Mucosa of rectum (tissue), 2 donors: ENCODE results near the gene SGIP1.

Experiments used
- H3K27ac ChIP-seq, 2 donors: one replicate each; pipeline ENCODE4 v1.7.0; 2013; ENCODE audit warnings: inconsistent platforms in 2 of 2, low read depth in 2 of 2, low read length in 2 of 2
- H3K27me3 ChIP-seq, 2 donors: one replicate each; pipeline ENCODE4 v1.7.0; 2013; ENCODE audit warnings: low read length in 2 of 2; ENCODE audit not compliant: control insufficient read depth in 2 of 2, insufficient read depth in 2 of 2
- H3K36me3 ChIP-seq, 2 donors: one replicate each; pipeline ENCODE4 v1.7.0; 2013; ENCODE audit warnings: low read length in 2 of 2; ENCODE audit not compliant: control insufficient read depth in 2 of 2, insufficient read depth in 2 of 2
- H3K4me1 ChIP-seq, 2 donors: one replicate each; pipeline ENCODE4 v1.7.0; 2013; ENCODE audit warnings: low read length in 2 of 2, mild to moderate bottlenecking in 1 of 2; ENCODE audit not compliant: control insufficient read depth in 2 of 2, insufficient read depth in 2 of 2
- H3K4me3 ChIP-seq, 2 donors: one replicate each; pipeline ENCODE4 v1.7.0; 2013; ENCODE audit warnings: low read length in 2 of 2
- H3K9ac ChIP-seq, 2 donors: one replicate each; pipeline ENCODE4 v1.7.0; 2013; ENCODE audit warnings: low read length in 2 of 2, low read depth in 1 of 2, mild to moderate bottlenecking in 1 of 2
- H3K9me3 ChIP-seq, 2 donors: one replicate each; pipeline ENCODE4 v1.7.0; 2013; ENCODE audit warnings: low read length in 2 of 2; ENCODE audit not compliant: control insufficient read depth in 2 of 2
- donor health status: healthy.
- donor health status: Normal muscosa, but diverticular disease.

Gene SGIP1

DNA sequence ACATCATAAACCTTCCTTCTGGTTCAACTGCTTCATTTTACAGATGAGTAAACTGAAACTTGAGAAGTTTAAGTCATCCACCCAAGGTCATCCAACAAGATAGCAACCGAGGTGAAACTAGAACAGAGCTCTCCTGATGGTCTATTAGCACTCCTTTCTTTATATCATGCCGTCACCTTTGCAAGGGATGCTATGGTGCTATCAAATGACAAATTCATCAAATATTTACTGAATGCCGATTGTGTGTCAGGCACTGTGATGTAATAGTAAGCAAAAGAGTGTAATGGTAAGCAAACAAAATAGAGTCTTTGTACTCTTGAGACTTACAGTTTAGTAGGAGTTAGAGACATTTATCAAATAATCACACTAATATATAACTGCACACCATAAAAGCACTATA, 14.0 kb upstream of the SGIP1 start:
- H3K4me1 ChIP-seq: no peaks in the 10 kb centered on the region
- H3K27ac ChIP-seq: no peak overlapping the region
- H3K27me3 ChIP-seq: no peaks in the 10 kb centered on the region
- no peaks in the 10 kb centered on the region for H3K9me3 ChIP-seq
- no peak overlapping the region for H3K9ac ChIP-seq
- no peaks in the 10 kb centered on the region for H3K36me3 ChIP-seq
- H3K4me3 ChIP-seq: no peak overlapping the region

- Histone ChIP-seq H3K4me1 (no peaks in the 10 kb centered on the region), H3K36me3 (no peaks in the 10 kb centered on the region), H3K27ac (no peak overlapping the region), H3K9ac (no peak overlapping the region), H3K9me3 (no peaks in the 10 kb centered on the region), H3K4me3 (no peak overlapping the region), H3K27me3 (no peaks in the 10 kb centered on the region)
Observed at GRCh38 chr1:66520655-66521054, 13.3 kb upstream of the SGIP1 start.

DNA sequence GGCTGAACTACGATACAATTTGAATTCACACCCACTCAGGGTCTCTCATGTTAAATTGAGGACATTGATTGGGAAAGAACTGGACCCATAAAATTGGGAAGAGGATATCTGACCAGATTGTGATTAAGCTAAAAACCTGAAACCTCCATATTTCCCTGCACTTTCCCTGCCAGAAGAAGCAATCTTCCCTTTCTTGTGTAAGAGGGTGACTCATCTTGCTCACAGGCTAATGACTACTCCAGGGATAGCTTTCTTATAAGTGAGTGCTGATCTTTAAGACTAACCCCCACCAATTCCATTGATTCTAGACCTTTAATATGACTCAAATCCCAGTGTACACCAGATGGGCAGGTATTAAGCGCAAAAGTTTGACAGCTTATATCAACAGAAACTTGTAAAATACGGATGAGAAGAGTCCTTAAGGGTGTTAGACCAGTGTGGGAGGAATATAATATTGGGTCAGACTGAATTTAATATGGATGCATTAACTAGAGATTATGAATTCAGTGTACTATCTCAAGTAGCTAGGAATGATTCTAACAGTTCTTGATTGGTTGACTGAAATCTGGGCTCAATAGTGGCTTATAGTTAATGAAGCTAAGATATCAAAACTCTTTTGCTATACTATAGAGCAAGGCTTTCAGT, 12.1 kb upstream of the SGIP1 start:
- Histone ChIP-seq H3K9ac (no peak overlapping the region), H3K36me3 (no peaks in the 10 kb centered on the region), H3K27me3 (no peaks in the 10 kb centered on the region), H3K4me1 (no peaks in the 10 kb centered on the region), H3K27ac (no peak overlapping the region), H3K4me3 (no peak overlapping the region), H3K9me3 (no peaks in the 10 kb centered on the region)

DNA sequence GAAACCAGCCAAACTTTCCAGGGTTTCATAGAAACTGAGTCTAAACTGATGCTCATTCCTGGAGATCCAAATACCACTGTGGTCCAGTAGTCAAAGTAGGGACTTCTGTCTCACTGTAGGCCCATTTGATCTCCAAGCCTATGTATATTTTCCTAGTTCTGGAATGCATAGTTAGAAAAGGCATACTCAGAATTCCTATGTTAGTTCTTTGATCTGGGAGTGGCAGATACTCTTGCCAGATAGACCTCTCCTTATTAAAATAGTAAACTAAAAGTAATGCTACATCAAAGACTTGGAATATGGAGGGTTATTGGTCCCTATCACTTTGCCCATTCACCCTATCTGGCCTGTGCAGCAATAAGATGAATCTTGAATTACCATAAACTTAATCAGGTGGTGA, 10.4 kb upstream of the SGIP1 start:
- Histone ChIP-seq H3K9me3 (no peaks in the 10 kb centered on the region), H3K4me1 (no peaks in the 10 kb centered on the region), H3K4me3 (no peak overlapping the region), H3K36me3 (no peaks in the 10 kb centered on the region), H3K9ac (no peak overlapping the region), H3K27ac (no peak overlapping the region), H3K27me3 (no peaks in the 10 kb centered on the region)

GRCh38 chr1:66525086-66525485, 8.9 kb upstream of the SGIP1 start:
- Histone ChIP-seq H3K9me3 (no peaks in the 10 kb centered on the region), H3K27ac (no peak overlapping the region), H3K4me1 (no peaks in the 10 kb centered on the region), H3K4me3 (no peak overlapping the region), H3K27me3 (no peaks in the 10 kb centered on the region), H3K9ac (no peak overlapping the region), H3K36me3 (no peaks in the 10 kb centered on the region)

DNA sequence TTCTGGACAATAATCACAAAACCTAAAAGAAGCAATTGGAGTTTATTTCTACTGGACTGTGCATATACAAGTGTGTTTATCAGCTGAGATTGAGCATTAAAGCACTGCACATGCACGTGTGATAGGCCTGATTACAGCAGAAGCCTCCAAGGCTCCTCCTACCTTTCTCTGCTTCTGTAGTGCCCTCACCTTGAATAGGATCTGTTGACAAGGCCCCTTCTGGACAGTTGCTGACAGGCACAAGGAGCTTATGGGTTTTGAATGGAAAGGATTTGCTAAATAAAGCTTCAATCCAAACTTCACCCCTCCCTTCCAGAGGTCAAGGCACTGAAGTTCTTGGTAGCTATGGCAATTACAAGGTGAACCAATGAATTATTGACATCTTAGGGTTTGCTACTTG, 7.9 kb upstream of the SGIP1 start:
- H3K9ac ChIP-seq: no peak overlapping the region
- H3K4me3 ChIP-seq: no peak overlapping the region
- H3K9me3 ChIP-seq: no peaks in the 10 kb centered on the region
- H3K4me1 ChIP-seq: no peaks in the 10 kb centered on the region
- no peaks in the 10 kb centered on the region for H3K36me3 ChIP-seq
- H3K27me3 ChIP-seq: no peaks in the 10 kb centered on the region
- H3K27ac ChIP-seq: no peak overlapping the region

DNA sequence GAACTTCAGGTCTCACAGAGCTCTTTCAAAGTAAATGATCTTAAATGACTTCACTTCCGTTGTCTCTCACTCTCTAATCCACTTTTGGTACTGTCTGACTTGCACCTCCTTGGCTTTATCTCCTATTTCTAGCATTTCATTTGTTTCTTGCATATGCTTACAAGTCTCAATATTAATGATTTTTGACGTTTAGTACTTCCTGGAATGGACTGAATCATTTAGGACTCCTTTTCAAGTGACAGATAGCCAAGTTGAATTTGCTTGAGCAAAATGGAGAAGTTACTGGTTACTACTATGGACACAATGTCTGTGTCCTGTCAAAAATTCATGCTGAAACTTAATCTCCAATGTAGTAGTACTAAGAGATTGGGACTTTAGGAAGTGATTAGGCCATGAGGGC, 7.0 kb upstream of the SGIP1 start:
- Histone ChIP-seq H3K4me3 (no peak overlapping the region), H3K36me3 (no peaks in the 10 kb centered on the region), H3K4me1 (no peaks in the 10 kb centered on the region), H3K27me3 (peaks cover 0 to 5% of the 10 kb centered on the region in 2 donors), H3K27ac (no peak overlapping the region), H3K9me3 (no peaks in the 10 kb centered on the region), H3K9ac (no peak overlapping the region)

- H3K36me3 ChIP-seq: no peaks in the 10 kb centered on the region
- H3K4me1 ChIP-seq: peaks cover 0 to 1% of the 10 kb centered on the region in 2 donors
- H3K27me3 ChIP-seq: peaks cover 0 to 9% of the 10 kb centered on the region in 2 donors
- H3K9me3 ChIP-seq: no peaks in the 10 kb centered on the region
- no peak overlapping the region for H3K4me3 ChIP-seq
- no peak overlapping the region for H3K27ac ChIP-seq
- H3K9ac ChIP-seq: no peak overlapping the region
Observed at GRCh38 chr1:66527686-66528085, 6.3 kb upstream of the SGIP1 start.

- H3K4me3 ChIP-seq: no peak overlapping the region
- peaks cover 0 to 14% of the 10 kb centered on the region in 2 donors for H3K27me3 ChIP-seq
- no peaks in the 10 kb centered on the region for H3K9me3 ChIP-seq
- peaks cover 0 to 6% of the 10 kb centered on the region in 2 donors for H3K4me1 ChIP-seq
- H3K27ac ChIP-seq: no peak overlapping the region
- H3K9ac ChIP-seq: no peak overlapping the region
- no peaks in the 10 kb centered on the region for H3K36me3 ChIP-seq
Observed at GRCh38 chr1:66528580-66528979, 5.4 kb upstream of the SGIP1 start.

DNA sequence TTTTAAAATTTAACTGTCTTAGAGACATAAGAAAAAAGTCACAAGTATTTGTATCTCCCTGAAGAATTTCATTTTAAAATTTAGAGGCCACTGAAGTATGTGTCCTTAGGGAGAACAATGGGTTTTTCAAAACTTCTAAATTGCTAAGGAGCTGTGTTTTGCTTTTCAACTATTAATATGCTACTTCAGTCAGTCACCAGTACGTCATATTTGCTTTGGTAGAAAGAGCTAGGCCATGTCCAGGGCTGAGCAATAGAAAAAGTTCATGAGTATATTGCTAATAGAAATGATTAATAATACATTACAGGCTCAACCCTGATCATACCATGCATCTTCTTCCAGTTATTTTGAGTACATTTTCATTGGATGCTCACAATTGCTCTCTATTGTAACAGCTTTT, 1.7 kb upstream of the SGIP1 start:
- Histone ChIP-seq H3K27ac (no peak overlapping the region), H3K9ac (no peak overlapping the region), H3K36me3 (no peaks in the 10 kb centered on the region), H3K4me1 (peaks cover 0 to 6% of the 10 kb centered on the region in 2 donors), H3K4me3 (no peak overlapping the region), H3K27me3 (peaks cover 0 to 17% of the 10 kb centered on the region in 2 donors), H3K9me3 (no peaks in the 10 kb centered on the region)
